Heart right ventricle (tissue), 16 donors: ENCODE measurements around the gene NR1H3. TPM values are rescaled to one million over a fixed set of nuclear protein-coding genes. Genes with fewer than 3 reads are reported as not detected.

ENCODE experiments used
- ATAC-seq, 8 donors: fragments of 200-7000 bp; cut with Tn5 transposase; one replicate each; pipeline ENCODE4 v1.9.1; 2020; ENCODE audit warnings: mild to moderate bottlenecking in 8 of 8, moderate library complexity in 8 of 8, moderate number of reproducible peaks in 1 of 8
- DNase-seq, 2 donors: peaks; one replicate each; pipeline ENCODE4 v3.0.0-alpha.2; 2020
- H3K27ac ChIP-seq, 10 donors: fragments of 200-600 bp; sonication (generic) in 2 of 10; one replicate each; pipeline versions ENCODE4 v1.5.0 to v1.8.0; 2020 to 2022; ENCODE audit warnings: mild to moderate bottlenecking in 3 of 10
- H3K27me3 ChIP-seq, 7 donors: fragments of 200-600 bp; one replicate each; pipeline ENCODE4 v1.8.0; 2021 to 2022; ENCODE audit warnings: mild to moderate bottlenecking in 2 of 7
- H3K36me3 ChIP-seq, 9 donors: fragments of 200-600 bp; sonication (generic) in 1 of 9; one replicate each; pipeline versions ENCODE4 v1.5.0 to v1.8.0; 2020 to 2022; ENCODE audit warnings: mild to moderate bottlenecking in 2 of 9
- H3K4me1 ChIP-seq, 9 donors: fragments of 200-600 bp; sonication (generic) in 1 of 9; one replicate each; pipeline versions ENCODE4 v1.5.0 to v1.8.0; 2020 to 2022; ENCODE audit warnings: mild to moderate bottlenecking in 4 of 9
- H3K4me3 ChIP-seq, 10 donors: fragments of 200-600 bp; sonication (generic) in 2 of 10; one replicate each; pipeline versions ENCODE4 v1.5.0 to v1.8.0; 2020 to 2022; ENCODE audit warnings: mild to moderate bottlenecking in 7 of 10, moderate library complexity in 2 of 10
- H3K9me3 ChIP-seq, 11 donors: fragments of 200-600 bp in 10 of 11; sonication (generic) in 2 of 11; one replicate each; pipeline versions ENCODE4 v1.5.0 to v1.8.0; 2013 to 2022; ENCODE audit warnings: mild to moderate bottlenecking in 2 of 11, control low read depth in 1 of 11, moderate library complexity in 1 of 11
- WGBS, 2 donors: extraction: QIAGEN DNeasy Blood & Tissue Kit; methylation state at CpG; one replicate each; pipeline ENCODE4 v1.1.7; 2013; ENCODE audit warnings: inconsistent platforms in 1 of 2; 5-methylcytosine and 5-hydroxymethylcytosine counted together
- intact Hi-C, 10 donors: fragments of 100-400 bp; cut with DNase I; formaldehyde crosslinking; loops; one replicate each; pipeline versions ENCODE4 v1.11.1 to v1.14.2; 2022
- polyA plus RNA-seq, 2 donors: library from polyadenylated mRNA; stranded (reverse); fragments of 200-250 nt; gene quantifications; one replicate each; pipeline ENCODE4 v1.2.3, GENCODE V29; 2013
- total RNA-seq, 10 donors: library from RNA; stranded (reverse); fragmentation: NEBNext Ultra II Directional in 3 of 10; extraction: Animal tissue kit (Norgen Biotek cat#: 25700) in 3 of 10; gene quantifications; one replicate each; pipeline versions ENCODE4 v1.2.1 to v1.2.4, GENCODE V29; 2021 to 2023
- TF ChIP-seq, protein P1 (sequence below), 9 donors: fragments of 200-600 bp; sonication (generic) in 2 of 9; IDR thresholded peaks; one replicate each; pipeline versions ENCODE4 v1.5.0 to v1.8.0; 2021 to 2022; ENCODE audit warnings: antibody characterized with exemption in 9 of 9, mild to moderate bottlenecking in 5 of 9, moderate library complexity in 1 of 9
- donor health status: Arrhythmogenic right ventricular cardiomyopathy.
- donor health status: ischemic (EF 13 %, LVEDD 7.1; RV severe dilation, severe dysfunction).
- donor health status: healthy with polysubstance abuse.
- donor health status: DM: no; HTN: yes; CAD: no.
- donor health status: DM: no; HTN: no; CAD: no.
- donor health status: ischemic (EF 25% LVEDD 6.9; RV normal size, moderate dysfunction).
- donor health status: ischemic (EF 25% LVEDD 5.7; RV mildly dilated, moderate dysfunction).
- donor health status: healthy.
- donor health status: DM: yes; HTN: yes; CAD: no.
- donor health status: Ischemic cardiomyopathy.
- donor health status: ischemic (EF 35%, LVEDD 5.7; RV mildly dilated, moderate dysfunction).
- donor health status: nonischemic (EF 11% LVEDD 7.7; RV severe dilation, severe dysfunction).
- donor health status: DM: yes; HTN: yes; CAD: no.
- donor health status: PGD.
- donor health status: ischemic (EF 29% LVEDD 5.4; RV normal size, mild dysfunction).
- donor health status: nonischemic (EF 23%, LVEDD 6.1; RV moderate dilation, normal function).

Gene NR1H3
- total and polyA plus RNA-seq, 12 donors = 6.6 to 49.2 (median 10.0) TPM

GRCh38 chr11:47244448-47245350 lies 13.1 kb upstream of the NR1H3 start:
- TF ChIP-seq, protein P1, sequence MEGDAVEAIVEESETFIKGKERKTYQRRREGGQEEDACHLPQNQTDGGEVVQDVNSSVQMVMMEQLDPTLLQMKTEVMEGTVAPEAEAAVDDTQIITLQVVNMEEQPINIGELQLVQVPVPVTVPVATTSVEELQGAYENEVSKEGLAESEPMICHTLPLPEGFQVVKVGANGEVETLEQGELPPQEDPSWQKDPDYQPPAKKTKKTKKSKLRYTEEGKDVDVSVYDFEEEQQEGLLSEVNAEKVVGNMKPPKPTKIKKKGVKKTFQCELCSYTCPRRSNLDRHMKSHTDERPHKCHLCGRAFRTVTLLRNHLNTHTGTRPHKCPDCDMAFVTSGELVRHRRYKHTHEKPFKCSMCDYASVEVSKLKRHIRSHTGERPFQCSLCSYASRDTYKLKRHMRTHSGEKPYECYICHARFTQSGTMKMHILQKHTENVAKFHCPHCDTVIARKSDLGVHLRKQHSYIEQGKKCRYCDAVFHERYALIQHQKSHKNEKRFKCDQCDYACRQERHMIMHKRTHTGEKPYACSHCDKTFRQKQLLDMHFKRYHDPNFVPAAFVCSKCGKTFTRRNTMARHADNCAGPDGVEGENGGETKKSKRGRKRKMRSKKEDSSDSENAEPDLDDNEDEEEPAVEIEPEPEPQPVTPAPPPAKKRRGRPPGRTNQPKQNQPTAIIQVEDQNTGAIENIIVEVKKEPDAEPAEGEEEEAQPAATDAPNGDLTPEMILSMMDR (IDR thresholded peaks at IDR 0.05) = no peak
- intact Hi-C loops = loop anchor here in 1 of 10 donors (5.0 kb wide), 1 partner anchor 67 kb away; the partner anchor contains the start of gene ARFGAP2
- peaks cover 12 to 49% (median 24%) of the 10 kb centered on the region in 9 donors for H3K4me1 ChIP-seq
- no peaks in the 10 kb centered on the region for H3K27me3 ChIP-seq
- peaks cover 0 to 78% (median 53%) of the 10 kb centered on the region in 9 donors for H3K36me3 ChIP-seq
- DNase-seq (no peak), ATAC-seq (peak in 1 of 8 donors; percentile 26)
- 89 to 90% methylated on average over 23 of the region's 23 CpGs for whole genome bisulfite sequencing, 2 donors
- H3K27ac ChIP-seq = peak overlapping the region in 2 of 10 donors; percentile 23 to 83
- H3K9me3 ChIP-seq = no peaks in the 10 kb centered on the region
- H3K4me3 ChIP-seq = no peak overlapping the region

DNA sequence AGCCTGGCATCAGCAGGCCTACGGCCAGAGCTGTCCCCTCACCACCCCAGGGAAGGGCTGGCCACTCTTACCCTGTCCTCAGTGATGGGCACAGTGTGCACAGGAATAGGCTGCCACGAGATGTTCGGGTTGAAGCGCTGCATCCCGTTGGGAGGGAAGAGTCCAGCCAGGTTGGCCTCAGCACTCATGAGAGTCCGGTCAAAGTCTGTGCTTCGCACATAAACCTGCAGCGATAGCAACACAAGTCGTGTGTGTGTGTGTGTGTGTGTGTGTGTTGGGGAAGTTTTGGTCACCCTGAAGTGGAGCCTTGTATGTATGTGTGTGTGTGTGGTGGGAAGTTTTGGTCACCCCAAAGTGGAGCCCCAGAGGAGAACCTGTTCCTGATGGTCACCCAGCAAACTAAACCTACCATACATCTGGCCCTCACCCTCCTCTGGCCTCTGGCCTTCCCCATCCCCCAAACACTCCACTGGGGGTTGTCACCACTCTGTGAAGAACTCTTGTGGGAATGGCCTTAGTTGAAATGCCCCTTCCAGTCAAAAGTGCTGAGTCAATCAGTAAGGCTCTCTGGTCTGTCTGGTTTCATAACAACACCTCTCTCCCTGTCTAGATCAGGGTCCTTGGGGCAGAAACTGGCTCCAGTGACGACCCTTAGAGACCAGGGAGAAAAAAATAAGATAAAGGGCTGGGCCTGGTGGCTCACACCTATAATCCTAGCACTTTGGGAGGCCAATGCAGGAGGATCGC lies 12.0 kb upstream of the NR1H3 start:
- TF ChIP-seq, protein P1 (IDR thresholded peaks at IDR 0.05) = no peak
- peak overlapping the region in 1 of 10 donors; percentile 83 for H3K27ac ChIP-seq
- no peak overlapping the region for H3K4me3 ChIP-seq
- H3K27me3 ChIP-seq = no peaks in the 10 kb centered on the region
- H3K36me3 ChIP-seq = peaks cover 0 to 67% (median 44%) of the 10 kb centered on the region in 9 donors
- DNase-seq (no peak), ATAC-seq (no peak)
- peaks cover 12 to 53% (median 27%) of the 10 kb centered on the region in 9 donors for H3K4me1 ChIP-seq
- H3K9me3 ChIP-seq = no peaks in the 10 kb centered on the region
- 87 to 92% methylated on average over 11 of the region's 11 CpGs for WGBS, 2 donors
- intact Hi-C loops = loop anchor here in 1 of 10 donors (5.0 kb wide), 1 partner anchor 68 kb away; the partner anchor contains the start of gene ARFGAP2

GRCh38 chr11:47247502-47247901 lies 10.3 kb upstream of the NR1H3 start:
- H3K9me3 ChIP-seq = no peaks in the 10 kb centered on the region
- H3K27me3 ChIP-seq = no peaks in the 10 kb centered on the region
- peaks cover 12 to 47% (median 27%) of the 10 kb centered on the region in 9 donors for H3K4me1 ChIP-seq
- DNase-seq (no peak), ATAC-seq (no peak)
- H3K4me3 ChIP-seq = peak overlapping the region in 6 of 10 donors; percentile 73 to 97 (median 76)
- 52 to 71% methylated on average over 5 of the region's 5 CpGs for WGBS, 2 donors
- peak overlapping the region in 3 of 10 donors; percentile 86 to 94 (median 92) for H3K27ac ChIP-seq
- H3K36me3 ChIP-seq = peaks cover 0 to 50% (median 28%) of the 10 kb centered on the region in 9 donors
- TF ChIP-seq, protein P1 (IDR thresholded peaks at IDR 0.05) = no peak
- intact Hi-C loops = loop anchor here in 1 of 10 donors (5.0 kb wide), 1 partner anchor 70 kb away; the partner anchor contains the start of gene ARFGAP2

- peak; percentile 18 to 59 (median 40) for ATAC-seq
- TF ChIP-seq, protein P1 (IDR thresholded peaks at IDR 0.05) = no peak
- H3K4me1 ChIP-seq = peaks cover 12 to 48% (median 28%) of the 10 kb centered on the region in 9 donors
- H3K9me3 ChIP-seq = no peaks in the 10 kb centered on the region
- WGBS, 2 donors = 0% methylated on average over 7 of the region's 7 CpGs
- peak overlapping the region; percentile 50 to 97 (median 74) for H3K4me3 ChIP-seq
- H3K36me3 ChIP-seq = peaks cover 0 to 42% (median 20%) of the 10 kb centered on the region in 9 donors
- peak in 1 of 2 donors; percentile 22 for DNase-seq
- H3K27me3 ChIP-seq = no peaks in the 10 kb centered on the region
- intact Hi-C loops = loop anchor here in 1 of 10 donors (5.0 kb wide), 1 partner anchor 71 kb away; the partner anchor contains the start of gene ARFGAP2
- H3K27ac ChIP-seq = peak overlapping the region; percentile 61 to 95 (median 90)
These were observed 9.5 kb upstream of the NR1H3 start for GRCh38 chr11:47248304-47248663.
